B cell (primary cell): ENCODE measurements around the gene ANOS1. TPM values are rescaled to one million over a fixed set of nuclear protein-coding genes. Genes with fewer than 3 reads are reported as not detected.

Source experiments
- ATAC-seq: fragments of 200-7000 bp; cut with Tn5 transposase; one replicate; pipeline ENCODE4 v1.10.0; 2021; ENCODE audit warnings: low read depth, mild to moderate bottlenecking, moderate number of reproducible peaks, moderate library complexity
- CTCF ChIA-PET: fragments of 350-600 bp; sonication (Branson Sonifier 250); formaldehyde crosslinking; loops from one replicate; lab custom pipeline; 2021; ENCODE audit warnings: antibody characterized with exemption, inconsistent platforms; lab: Charles Lee
- POLR2A ChIA-PET: fragments of 350-600 bp; sonication (Branson Sonifier 250); formaldehyde crosslinking; loops from one replicate; lab custom pipeline; 2021; ENCODE audit warnings: antibody characterized with exemption; lab: Charles Lee
- DNase-seq: peaks from one replicate; pipeline ENCODE4 v3.0.0; 2013
- H2AFZ ChIP-seq: 2 replicates; pipeline ENCODE4 v1.6.1; 2012; ENCODE audit warnings: mild to moderate bottlenecking, low read depth, low read length; ENCODE audit not compliant: insufficient read depth, poor library complexity, severe bottlenecking
- H3K27ac ChIP-seq, 2 donors: 1 replicate in 1 of 2; 2 replicates in 1 of 2; pipeline ENCODE4 v1.5.1; 2012 to 2013; ENCODE audit warnings: low read length in 2 of 2, mild to moderate bottlenecking in 2 of 2, moderate library complexity in 1 of 2
- H3K27me3 ChIP-seq, 4 experiments: fragments of 200-600 bp in 1 of 4; sonication (generic) in 1 of 4; replicated peaks in 1 of 4; 1 replicate in 2 of 4; 2 replicates in 2 of 4; pipeline versions ENCODE4 v1.6.1 to v1.7.0; 2013 to 2016; ENCODE audit warnings: low read length in 3 of 4, mild to moderate bottlenecking in 2 of 4, mixed read lengths in 1 of 4, moderate library complexity in 1 of 4; ENCODE audit not compliant: insufficient read depth in 4 of 4, control insufficient read depth in 3 of 4; ENCODE audit errors: control extremely low read depth in 1 of 4
- H3K36me3 ChIP-seq, 2 experiments: replicated peaks in 1 of 2; 1 replicate in 1 of 2; 2 replicates in 1 of 2; pipeline versions ENCODE4 v1.6.1 to v1.7.1; 2013; ENCODE audit warnings: low read length in 1 of 2; ENCODE audit not compliant: insufficient read depth in 2 of 2, control insufficient read depth in 1 of 2; ENCODE audit errors: control extremely low read depth in 1 of 2, extremely low read depth in 1 of 2
- H3K4me1 ChIP-seq, 2 donors: fragments of 200-600 bp in 1 of 2; sonication (generic) in 1 of 2; 1 replicate in 1 of 2; 2 replicates in 1 of 2; pipeline versions ENCODE4 v1.5.1 to v1.6.1; 2013 to 2017; ENCODE audit warnings: low read length in 2 of 2; ENCODE audit not compliant: control insufficient read depth in 2 of 2, insufficient read depth in 2 of 2
- H3K4me2 ChIP-seq: replicated peaks from 2 replicates; pipeline ENCODE3; 2012; ENCODE audit warnings: mild to moderate bottlenecking, low read depth, low read length; ENCODE audit not compliant: poor library complexity, severe bottlenecking
- H3K4me3 ChIP-seq, 5 experiments: fragments of 200-600 bp in 1 of 5; sonication (generic) in 1 of 5; 1 replicate in 3 of 5; 2 replicates in 2 of 5; pipeline versions ENCODE4 v1.5.1 to v1.7.0; 2011 to 2016; ENCODE audit warnings: low read length in 4 of 5, mild to moderate bottlenecking in 4 of 5, low read depth in 2 of 5, control low read depth in 1 of 5, moderate library complexity in 1 of 5; ENCODE audit not compliant: insufficient read depth in 1 of 5; ENCODE audit errors: control extremely low read depth in 1 of 5, extremely low read depth in 1 of 5
- H3K79me2 ChIP-seq: fragments of 200-600 bp; sonication (generic); one replicate; pipeline ENCODE4 v1.6.0; 2016; ENCODE audit warnings: low read length; ENCODE audit not compliant: control insufficient read depth, insufficient read depth
- H3K9ac ChIP-seq: fragments of 200-600 bp; sonication (generic); 2 replicates; pipeline ENCODE4 v1.6.1; 2017; ENCODE audit warnings: mild to moderate bottlenecking, low read length, moderate library complexity
- H3K9me3 ChIP-seq, 3 donors: one replicate each; pipeline versions ENCODE4 v1.6.1 to v1.7.1; 2013; ENCODE audit warnings: low read length in 2 of 3; ENCODE audit not compliant: control insufficient read depth in 2 of 3, insufficient read depth in 1 of 3; ENCODE audit errors: control extremely low read depth in 1 of 3
- H4K20me1 ChIP-seq: 2 replicates; pipeline ENCODE4 v1.6.0; 2012; ENCODE audit warnings: mild to moderate bottlenecking, low read length; ENCODE audit not compliant: insufficient read depth, control insufficient read depth, poor library complexity, severe bottlenecking
- H3K27ac Mint-ChIP-seq: one replicate; pipeline ENCODE4 v1.8.0; 2021; ENCODE audit warnings: mixed read lengths
- H3K27me3 Mint-ChIP-seq: one replicate; pipeline ENCODE4 v1.8.0; 2021; ENCODE audit warnings: mixed read lengths
- H3K4me1 Mint-ChIP-seq: one replicate; pipeline ENCODE4 v1.8.0; 2021; ENCODE audit warnings: mixed read lengths
- H3K4me3 Mint-ChIP-seq: one replicate; pipeline ENCODE4 v1.8.0; 2021; ENCODE audit warnings: mixed read lengths
- H3K9me3 Mint-ChIP-seq: one replicate; pipeline ENCODE4 v1.8.0; 2022; ENCODE audit warnings: mixed read lengths; ENCODE audit not compliant: insufficient read depth
- CTCF ChIP-seq: fragments of 200-600 bp; IDR thresholded peaks from one replicate; pipeline ENCODE4 v1.8.0; 2022; ENCODE audit warnings: antibody characterized with exemption, mild to moderate bottlenecking
- EZH2 ChIP-seq: IDR thresholded peaks from 2 replicates; pipeline ENCODE4 v1.6.1; 2012; ENCODE audit warnings: borderline replicate concordance, low read depth, mild to moderate bottlenecking, moderate library complexity, low read length; ENCODE audit not compliant: insufficient read depth, poor library complexity, severe bottlenecking
- WGBS: methylation state at CpG from one replicate; pipeline ENCODE4 v1.1.5; 2013; ENCODE audit warnings: missing lambda C conversion rate; ENCODE audit not compliant: insufficient coverage; 5-methylcytosine and 5-hydroxymethylcytosine counted together
- intact Hi-C: fragments of 100-400 bp; cut with micrococcal nuclease; formaldehyde crosslinking; loops from one replicate; pipeline ENCODE4 v1.10.0; 2022
- polyA plus RNA-seq: library from polyadenylated mRNA; depleted of rRNA; stranded (reverse); fragments of >200 nt; gene quantifications from 2 replicates; pipeline ENCODE4 v1.2.3, GENCODE V29; 2012
- total RNA-seq, 2 donors: library from RNA; stranded (reverse); fragments of 120-200 nt in 1 of 2; gene quantifications; 1 replicate in 1 of 2; 2 replicates in 1 of 2; pipeline versions ENCODE4 v1.2.3 to v1.2.4, GENCODE V29; 2013 to 2022

The ANOS1 gene
- total and polyA plus RNA-seq, 2 donors (not counting 1 experiment from before 2014, with no cell fraction given), result 0.10 TPM; not detected in 1

- POLR2A ChIA-PET, result no interaction called here
These were observed 2.9 kb downstream of the ANOS1 start for GRCh38 chrX:8728932-8729535.

More at GRCh38 chrX:8728932-8729535, 2.9 kb downstream of the ANOS1 start:
- intact Hi-C loops, result no loop called here
- Histone ChIP-seq H3K9me3 (no peaks in the 10 kb centered on the region), H3K36me3 (no peaks in the 10 kb centered on the region), H3K9ac (no peak overlapping the region), H3K4me3 (no peak overlapping the region), H3K27me3 (peaks cover 0 to 8% (median 1%) of the 10 kb centered on the region in 4 experiments), H3K4me1 (no peaks in the 10 kb centered on the region), H3K79me2 (no peaks in the 10 kb centered on the region), H3K27ac (no peak overlapping the region), H2AFZ (no peak overlapping the region), H4K20me1 (no peaks in the 10 kb centered on the region), H3K4me2 (no peak overlapping the region)
- Mint-ChIP-seq H3K9me3 (no peaks in the 10 kb centered on the region), H3K27ac (no peak overlapping the region), H3K4me1 (peaks cover 1% of the 10 kb centered on the region), H3K4me3 (no peak overlapping the region), H3K27me3 (peaks cover 11% of the 10 kb centered on the region)
- DNase-seq (no peak), ATAC-seq (no peak)
- CTCF ChIA-PET, result interaction anchor here (1.4 kb wide), 1 partner anchor 10 kb away, joined by 3 read pairs; no protein-coding TSS in a partner anchor
- 83% methylated on average over 1 of the region's 11 CpGs for WGBS
- TF ChIP-seq CTCF, result no peak
- no peak for TF ChIP-seq EZH2
